BLaER1 (cell line): ENCODE data around the gene SERINC1.
"Not testable (repeated sequence)": the region's sequence is repeated elsewhere in the genome, so short reads cannot be mapped to it uniquely, and the experiment has no call there.

Experiments
- H3K27ac ChIP-seq: shearing (Covaris generic); formaldehyde crosslinking; 2 replicates; pipeline ENCODE4 v1.8.1; 2022
- H3K27me3 ChIP-seq: shearing (Covaris generic); formaldehyde crosslinking; 2 replicates; pipeline ENCODE4 v1.8.1; 2022
- H3K36me3 ChIP-seq: shearing (Covaris generic); formaldehyde crosslinking; 2 replicates; pipeline ENCODE4 v1.8.1; 2022
- H3K4me1 ChIP-seq: shearing (Covaris generic); formaldehyde crosslinking; 2 replicates; pipeline ENCODE4 v1.8.1; 2022
- H3K4me2 ChIP-seq: shearing (Covaris generic); formaldehyde crosslinking; 2 replicates; pipeline ENCODE4 v1.8.1; 2022
- H3K4me3 ChIP-seq: shearing (Covaris generic); formaldehyde crosslinking; 2 replicates; pipeline ENCODE4 v1.8.1; 2022
- H3K9ac ChIP-seq: shearing (Covaris generic); formaldehyde crosslinking; 2 replicates; pipeline ENCODE4 v1.8.1; 2022
- H3K9me3 ChIP-seq: shearing (Covaris generic); formaldehyde crosslinking; 2 replicates; pipeline ENCODE4 v1.8.1; 2022
- H4K20me1 ChIP-seq: shearing (Covaris generic); formaldehyde crosslinking; 2 replicates; pipeline ENCODE4 v1.8.1; 2022
- Cebpa-rat ChIP-seq: shearing (Covaris generic); IDR thresholded peaks from 2 replicates; pipeline ENCODE4 v1.8.1; 2022

The SERINC1 gene

GRCh38 chr6:122471107-122472021 lies at the start of gene SERINC1:
Gene SERINC1 (minus strand): TSS chr6:122471807. CDS start chr6:122471737, 70 bp downstream.
- Histone ChIP-seq H3K9ac (peak within 1 kb of the TSS; percentile 92), H3K4me2 (peak within 1 kb of the TSS; percentile 83), H3K9me3 (no peaks in the 10 kb centered on the region), H4K20me1 (peaks cover 51% of the 10 kb centered on the region), H3K4me1 (peaks cover 22% of the 10 kb centered on the region), H3K27ac (peak within 1 kb of the TSS; percentile 86), H3K27me3 (no peaks in the 10 kb centered on the region), H3K36me3 (peaks cover 23% of the 10 kb centered on the region), H3K4me3 (peak within 1 kb of the TSS; percentile 86)
- TF ChIP-seq Cebpa-rat: no peak

- Histone ChIP-seq H3K27me3 (no peaks in the 10 kb centered on the region), H4K20me1 (no peaks in the 10 kb centered on the region), H3K4me2 (no peak overlapping the region)
Measured at GRCh38 chr6:122511193-122511924, 39.8 kb upstream of the SERINC1 start.

GRCh38 chr6:122505170-122505569 lies 33.6 kb upstream of the SERINC1 start:
- not testable (repeated sequence) for H3K4me1 ChIP-seq, H4K20me1 ChIP-seq, H3K36me3 ChIP-seq, H3K4me2 ChIP-seq, H3K27ac ChIP-seq, H3K27me3 ChIP-seq, H3K4me3 ChIP-seq, H3K9ac ChIP-seq
- peaks cover 70% of the 10 kb centered on the region for H3K9me3 ChIP-seq

More at GRCh38 chr6:122511193-122511924, 39.8 kb upstream of the SERINC1 start:
- Histone ChIP-seq H3K36me3 (no peaks in the 10 kb centered on the region), H3K27ac (no peak overlapping the region), H3K9ac (no peak overlapping the region), H3K9me3 (peaks cover 14% of the 10 kb centered on the region; the same call in 1 of the 2 replicates), H3K4me3 (no peak overlapping the region), H3K4me1 (peaks cover 7% of the 10 kb centered on the region; the same call in 1 of the 2 replicates)
- TF ChIP-seq Cebpa-rat: no peak

- no peak overlapping the region for H3K27ac ChIP-seq
- TF ChIP-seq Cebpa-rat: no peak
- H3K9me3 ChIP-seq: peaks cover 81% of the 10 kb centered on the region
Measured at GRCh38 chr6:122501475-122501874, 29.9 kb upstream of the SERINC1 start.

GRCh38 chr6:122495612-122496011 lies 24.0 kb upstream of the SERINC1 start:
- peak overlapping the region; percentile 93 for H3K27ac ChIP-seq
- peak overlapping the region; percentile 76 for H3K4me2 ChIP-seq
- H3K27me3 ChIP-seq: no peaks in the 10 kb centered on the region
- H3K4me1 ChIP-seq: peaks cover 42% of the 10 kb centered on the region
- no peak for TF ChIP-seq Cebpa-rat
- H3K9ac ChIP-seq: peak overlapping the region; percentile 48; the same call in 1 of the 2 replicates
- H3K36me3 ChIP-seq: no peaks in the 10 kb centered on the region
- no peaks in the 10 kb centered on the region for H4K20me1 ChIP-seq
- H3K9me3 ChIP-seq: peaks cover 34% of the 10 kb centered on the region
- H3K4me3 ChIP-seq: peak overlapping the region; percentile 33

More at GRCh38 chr6:122501475-122501874, 29.9 kb upstream of the SERINC1 start:
- Histone ChIP-seq H3K4me1 (no peaks in the 10 kb centered on the region), H4K20me1 (no peaks in the 10 kb centered on the region), H3K4me3 (no peak overlapping the region), H3K36me3 (no peaks in the 10 kb centered on the region), H3K9ac (no peak overlapping the region), H3K27me3 (no peaks in the 10 kb centered on the region), H3K4me2 (no peak overlapping the region)

GRCh38 chr6:122494665-122495272 lies 23.2 kb upstream of the SERINC1 start:
- Histone ChIP-seq H3K36me3 (no peaks in the 10 kb centered on the region), H3K27ac (peak overlapping the region; percentile 93), H4K20me1 (no peaks in the 10 kb centered on the region), H3K9me3 (peaks cover 32% of the 10 kb centered on the region), H3K4me1 (peaks cover 42% of the 10 kb centered on the region), H3K4me3 (peak overlapping the region; percentile 33), H3K27me3 (no peaks in the 10 kb centered on the region), H3K9ac (peak overlapping the region; percentile 48; the same call in 1 of the 2 replicates), H3K4me2 (peak overlapping the region; percentile 76)
- no peak for TF ChIP-seq Cebpa-rat

GRCh38 chr6:122491919-122492555 lies 20.4 kb upstream of the SERINC1 start:
- peaks cover 42% of the 10 kb centered on the region for H3K4me1 ChIP-seq
- H4K20me1 ChIP-seq: no peaks in the 10 kb centered on the region
- no peak for TF ChIP-seq Cebpa-rat
- H3K27me3 ChIP-seq: no peaks in the 10 kb centered on the region
- peaks cover 13% of the 10 kb centered on the region for H3K9me3 ChIP-seq
- H3K4me2 ChIP-seq: no peak overlapping the region
- H3K36me3 ChIP-seq: no peaks in the 10 kb centered on the region
- no peak overlapping the region for H3K27ac ChIP-seq
- no peak overlapping the region for H3K9ac ChIP-seq
- no peak overlapping the region for H3K4me3 ChIP-seq

GRCh38 chr6:122490607-122491006 lies 19.0 kb upstream of the SERINC1 start:
- H3K4me1 ChIP-seq: peaks cover 35% of the 10 kb centered on the region
- no peak overlapping the region for H3K27ac ChIP-seq
- H3K4me2 ChIP-seq: no peak overlapping the region
- no peak overlapping the region for H3K4me3 ChIP-seq
- no peak overlapping the region for H3K9ac ChIP-seq
- no peaks in the 10 kb centered on the region for H3K27me3 ChIP-seq
- TF ChIP-seq Cebpa-rat: no peak
- H3K9me3 ChIP-seq: peaks cover under 1% of the 10 kb centered on the region; the same call in 1 of the 2 replicates
- no peaks in the 10 kb centered on the region for H3K36me3 ChIP-seq
- no peaks in the 10 kb centered on the region for H4K20me1 ChIP-seq

GRCh38 chr6:122484760-122485159 lies 13.2 kb upstream of the SERINC1 start:
- no peak overlapping the region for H3K4me3 ChIP-seq
- H3K36me3 ChIP-seq: no peaks in the 10 kb centered on the region
- no peak overlapping the region for H3K27ac ChIP-seq
- H3K27me3 ChIP-seq: no peaks in the 10 kb centered on the region
- no peak overlapping the region for H3K4me2 ChIP-seq
- no peak for TF ChIP-seq Cebpa-rat
- no peaks in the 10 kb centered on the region for H3K9me3 ChIP-seq
- no peak overlapping the region for H3K9ac ChIP-seq
- no peaks in the 10 kb centered on the region for H3K4me1 ChIP-seq
- no peaks in the 10 kb centered on the region for H4K20me1 ChIP-seq
